Measurements from ENCODE around the gene CNOT2. TPM values are rescaled to one million over a fixed set of nuclear protein-coding genes. Genes with fewer than 3 reads are reported as not detected.

The CNOT2 gene
- total RNA-seq, 4 donors from 2014 or later, result 36.8 to 204 (median 139) TPM

- Histone ChIP-seq H3K4me3 (peak overlapping the region in 2 of 4 donors; percentile 57 to 93), H3K27me3 (no peaks in the 10 kb centered on the region), H3K27ac (peak overlapping the region in 3 of 4 donors; percentile 96 to 99 (median 99)), H3K36me3 (peaks cover 0 to 18% (median 0%) of the 10 kb centered on the region in 4 donors), H3K4me1 (peaks cover 27 to 41% (median 32%) of the 10 kb centered on the region in 4 donors), H3K9me3 (no peaks in the 10 kb centered on the region)
- no peak for TF ChIP-seq CTCF (IDR thresholded peaks at IDR 0.05)
- TF ChIP-seq POLR2A (IDR thresholded peaks at IDR 0.05), result no peak
- TF ChIP-seq EP300 (IDR thresholded peaks at IDR 0.05; ENCODE audit: low read depth), result no peak
- no peak for DNase-seq
- intact Hi-C loops (cut with DNase I; ENCODE audit: low total_unique reads), result no loop called here
- in situ Hi-C loops (cut with MboI; ENCODE audit: low pct_ligation_motif_present in 1 of 4, low pct_unique_long_range_greater_than_20kb in 1 of 4, low sequenced_read_pairs in 3 of 4), result loop anchor here in 2 of 4 donors (10.0 to 25.0 kb wide), 3 partner anchors 120 to 337 kb away; partner anchors contain the start of gene KCNMB4 (in 1 of the 2)
- WGBS, 2 donors (ENCODE audit: low coverage in 1 of 2), result 22 to 23% methylated on average over 2 of the region's 2 CpGs
Observed at GRCh38 chr12:70241845-70242244, 1.4 kb upstream of the CNOT2 start.

DNA sequence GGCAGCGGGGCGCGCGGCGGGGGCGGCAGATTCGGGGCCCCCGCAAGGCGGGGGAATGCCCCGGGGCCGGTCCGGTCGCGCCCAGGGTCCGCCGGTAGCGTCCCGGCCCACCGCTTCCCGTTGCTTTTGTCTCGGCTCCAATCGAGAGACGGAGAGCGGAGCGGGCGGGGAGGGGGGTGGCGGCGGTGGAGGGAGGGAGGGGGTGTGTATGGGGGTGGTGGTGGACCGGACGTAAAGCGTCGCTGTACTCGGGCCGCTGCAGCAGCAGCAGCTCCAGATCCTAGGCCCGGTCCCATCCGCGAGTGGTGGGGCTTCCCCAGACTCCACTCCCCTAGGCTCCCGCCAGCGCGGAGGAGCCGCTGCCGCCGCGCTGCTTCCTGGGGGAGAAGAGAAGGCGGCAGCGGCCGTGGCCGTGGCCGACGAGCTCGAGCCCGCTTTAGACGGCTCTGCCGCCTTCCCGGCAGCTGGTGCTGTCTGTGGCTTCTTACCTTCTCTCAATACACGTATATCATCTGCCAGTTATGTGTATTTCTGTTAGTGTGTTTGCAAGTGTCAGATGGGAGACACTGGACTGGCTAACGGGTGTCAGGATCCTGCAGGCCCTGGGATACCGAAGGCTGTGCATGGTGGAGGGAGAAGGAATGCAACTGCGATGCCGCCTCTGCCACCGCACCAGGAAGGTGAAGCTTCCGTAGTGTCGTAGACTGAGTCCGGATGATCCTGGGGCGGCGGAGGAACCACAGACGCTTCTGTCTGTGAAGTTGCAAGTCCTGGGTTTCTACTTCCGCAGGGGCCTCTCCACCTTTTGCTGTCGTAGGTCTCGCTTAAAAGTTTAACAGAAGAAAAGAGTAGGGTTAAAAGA is 508 bp downstream of the CNOT2 start:
- TF ChIP-seq POLR2AphosphoS5 (IDR thresholded peaks at IDR 0.05) (peak in 2 of 3 donors; percentile 35 to 57), EP300 (IDR thresholded peaks at IDR 0.05; ENCODE audit: low read depth) (no peak), POLR2A (IDR thresholded peaks at IDR 0.05) (peak; percentile 45), CTCF (IDR thresholded peaks at IDR 0.05) (no peak)
- peak overlapping the region; percentile 57 to 94 (median 87) for H3K4me3 ChIP-seq
- in situ Hi-C loops (cut with MboI; ENCODE audit: low pct_ligation_motif_present in 1 of 4, low pct_unique_long_range_greater_than_20kb in 1 of 4, low sequenced_read_pairs in 3 of 4), result loop anchor here in 2 of 4 donors (10.0 to 25.0 kb wide), 3 partner anchors 119 to 339 kb away; partner anchors contain the start of gene KCNMB4 (in 1 of the 2)
- peak; percentile 70 for DNase-seq
- peaks cover 0 to 17% (median 0%) of the 10 kb centered on the region in 4 donors for H3K36me3 ChIP-seq
- H3K4me1 ChIP-seq, result peaks cover 35 to 60% (median 50%) of the 10 kb centered on the region in 4 donors
- H3K9me3 ChIP-seq, result no peaks in the 10 kb centered on the region
- H3K27ac ChIP-seq, result peak overlapping the region; percentile 94 to 99 (median 98)
- intact Hi-C loops (cut with DNase I; ENCODE audit: low total_unique reads), result no loop called here
- H3K27me3 ChIP-seq, result no peaks in the 10 kb centered on the region
- 0% methylated on average over 1 to 39 of the region's 70 CpGs for WGBS, 2 donors (ENCODE audit: low coverage in 1 of 2)

- H3K4me3 ChIP-seq, result peak overlapping the region; percentile 57 to 94 (median 87)
- in situ Hi-C loops (cut with MboI; ENCODE audit: low pct_ligation_motif_present in 1 of 4, low pct_unique_long_range_greater_than_20kb in 1 of 4, low sequenced_read_pairs in 3 of 4), result loop anchor here in 2 of 4 donors (10.0 to 25.0 kb wide), 3 partner anchors 118 to 340 kb away; partner anchors contain the start of gene KCNMB4 (in 1 of the 2)
- H3K27me3 ChIP-seq, result no peaks in the 10 kb centered on the region
- H3K27ac ChIP-seq, result peak overlapping the region; percentile 94 to 99 (median 98)
- no peak for DNase-seq
- no peaks in the 10 kb centered on the region for H3K9me3 ChIP-seq
- intact Hi-C loops (cut with DNase I; ENCODE audit: low total_unique reads), result no loop called here
- WGBS, 2 donors (ENCODE audit: low coverage in 1 of 2), result 16 to 24% methylated on average over 7 of the region's 7 CpGs
- H3K4me1 ChIP-seq, result peaks cover 36 to 67% (median 52%) of the 10 kb centered on the region in 4 donors
- TF ChIP-seq CTCF (IDR thresholded peaks at IDR 0.05) (no peak), EP300 (IDR thresholded peaks at IDR 0.05; ENCODE audit: low read depth) (no peak), POLR2A (IDR thresholded peaks at IDR 0.05) (no peak), POLR2AphosphoS5 (IDR thresholded peaks at IDR 0.05) (no peak)
- H3K36me3 ChIP-seq, result peaks cover 0 to 10% (median 0%) of the 10 kb centered on the region in 4 donors
Observed at GRCh38 chr12:70244409-70244808, 1.2 kb downstream of the CNOT2 start.

DNA sequence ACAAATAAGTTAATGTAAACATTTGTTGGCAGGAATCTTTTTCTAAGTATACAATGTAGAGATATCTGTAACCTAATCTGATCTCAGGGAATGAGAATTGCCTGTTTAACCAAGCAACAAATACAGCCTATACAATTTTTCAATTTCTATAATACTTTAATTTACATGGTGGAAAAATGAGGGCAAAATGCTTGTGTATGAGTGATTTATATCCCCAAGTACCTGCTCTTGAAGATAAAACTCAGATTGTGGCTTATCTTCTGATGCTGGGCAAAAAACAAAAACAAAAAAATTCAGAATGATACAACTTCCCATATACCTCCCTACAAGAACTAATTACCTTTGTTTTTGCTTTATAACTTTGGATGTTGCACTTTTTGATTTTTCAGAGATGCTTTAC is 2.2 kb downstream of the CNOT2 start:
- DNase-seq, result no peak
- Histone ChIP-seq H3K4me1 (peaks cover 39 to 77% (median 52%) of the 10 kb centered on the region in 4 donors), H3K4me3 (peak overlapping the region in 1 of 4 donors; percentile 93), H3K27me3 (no peaks in the 10 kb centered on the region), H3K36me3 (peaks cover 0 to 2% (median 0%) of the 10 kb centered on the region in 4 donors), H3K9me3 (no peaks in the 10 kb centered on the region), H3K27ac (peak overlapping the region in 1 of 4 donors; percentile 99)
- in situ Hi-C loops (cut with MboI; ENCODE audit: low pct_ligation_motif_present in 1 of 4, low pct_unique_long_range_greater_than_20kb in 1 of 4, low sequenced_read_pairs in 3 of 4) (loop anchor here in 2 of 4 donors (10.0 to 25.0 kb wide), 3 partner anchors 117 to 341 kb away; partner anchors contain the start of gene KCNMB4 (in 1 of the 2)), intact Hi-C loops (cut with DNase I; ENCODE audit: low total_unique reads) (no loop called here)
- TF ChIP-seq EP300 (IDR thresholded peaks at IDR 0.05; ENCODE audit: low read depth), result no peak
- TF ChIP-seq POLR2AphosphoS5 (IDR thresholded peaks at IDR 0.05), result no peak
- TF ChIP-seq POLR2A (IDR thresholded peaks at IDR 0.05), result no peak
- no peak for TF ChIP-seq CTCF (IDR thresholded peaks at IDR 0.05)
